Measurements from ENCODE around the gene SLC5A11. TPM values are rescaled to one million over a fixed set of nuclear protein-coding genes. Genes with fewer than 3 reads are reported as not detected.

Gene SLC5A11
- total and polyA plus RNA-seq, 2 of the 13 experiments (the other 11 are each of a cell fraction or from before 2014, with no cell fraction given), result 1.2 to 3.3 TPM

DNA sequence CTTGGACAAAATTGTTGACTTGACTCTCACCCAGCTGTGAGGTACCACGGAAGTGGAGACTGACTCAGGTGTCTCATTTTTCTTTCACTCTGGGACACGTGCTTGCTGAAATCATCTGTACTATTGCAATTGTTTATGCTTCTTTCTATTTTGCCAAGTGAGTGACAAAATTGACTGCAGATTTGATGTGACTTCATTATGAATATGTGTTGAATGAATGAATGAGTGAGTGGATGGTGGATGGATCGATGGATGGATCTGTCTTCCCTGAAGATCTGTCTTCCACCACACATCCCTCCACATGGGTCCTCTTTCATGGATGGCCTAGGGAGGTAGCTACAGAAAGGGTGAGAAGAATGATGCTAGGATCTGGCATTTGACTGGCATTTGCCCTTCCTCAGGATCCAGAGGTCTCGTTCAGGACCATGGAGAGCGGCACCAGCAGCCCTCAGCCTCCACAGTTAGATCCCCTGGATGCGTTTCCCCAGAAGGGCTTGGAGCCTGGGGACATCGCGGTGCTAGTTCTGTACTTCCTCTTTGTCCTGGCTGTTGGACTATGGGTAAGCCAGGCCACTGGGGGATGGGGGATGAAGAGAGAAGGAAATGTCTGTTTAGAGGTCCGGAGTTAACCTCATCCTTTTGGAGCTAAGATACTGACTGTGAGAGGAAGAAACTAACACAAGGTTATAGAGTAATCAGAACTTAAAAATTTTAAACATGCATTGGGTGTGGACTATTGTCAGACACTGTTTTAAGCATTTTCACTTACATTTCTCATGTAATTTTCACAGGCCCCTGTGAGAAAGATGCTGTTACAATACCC is 12.7 kb downstream of the SLC5A11 start (continued):
- TF ChIP-seq ZUFSP (CRISPR knock-in tag; IDR thresholded peaks at IDR 0.05; ENCODE audit: borderline replicate concordance), result no peak
- TF ChIP-seq, protein P1, sequence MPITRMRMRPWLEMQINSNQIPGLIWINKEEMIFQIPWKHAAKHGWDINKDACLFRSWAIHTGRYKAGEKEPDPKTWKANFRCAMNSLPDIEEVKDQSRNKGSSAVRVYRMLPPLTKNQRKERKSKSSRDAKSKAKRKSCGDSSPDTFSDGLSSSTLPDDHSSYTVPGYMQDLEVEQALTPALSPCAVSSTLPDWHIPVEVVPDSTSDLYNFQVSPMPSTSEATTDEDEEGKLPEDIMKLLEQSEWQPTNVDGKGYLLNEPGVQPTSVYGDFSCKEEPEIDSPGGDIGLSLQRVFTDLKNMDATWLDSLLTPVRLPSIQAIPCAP (CRISPR knock-in tag; IDR thresholded peaks at IDR 0.05; ENCODE audit: low read depth), result peak; percentile 74; the same call in 1 of the 2 replicates
- TF ChIP-seq PBX3 (CRISPR knock-in tag; IDR thresholded peaks at IDR 0.05; ENCODE audit: borderline replicate concordance), result peak; percentile 82
- peak; percentile 97 for TF ChIP-seq CREB3 (CRISPR knock-in tag; IDR thresholded peaks at IDR 0.05)
- TF ChIP-seq MAZ (IDR thresholded peaks at IDR 0.05; ENCODE audit: borderline replicate concordance, low read depth, low read length), result no peak
- 0 out of 2 replicates have a peak, but pooled peaks have one; percentile 42 for TF ChIP-seq MAZ (CRISPR knock-in tag; IDR thresholded peaks at IDR 0.05; ENCODE audit: low read depth)
- TF ChIP-seq ZNF878 (CRISPR knock-in tag; IDR thresholded peaks at IDR 0.05), result peak; percentile 96
- TF ChIP-seq HIVEP1 (CRISPR knock-in tag; IDR thresholded peaks at IDR 0.05), result no peak
- no peak for TF ChIP-seq SOX13 (IDR thresholded peaks at IDR 0.05)
- peak in 1 of 2 experiments; percentile 58; a peak in 2 of 4 replicates for TF ChIP-seq SOX13 (CRISPR knock-in tag; conservative IDR thresholded peaks at IDR 0.05 in 1 of 2, IDR thresholded peaks at IDR 0.05 in 1 of 2)
- no peak for TF ChIP-seq ZNF260 (CRISPR knock-in tag; IDR thresholded peaks at IDR 0.05; ENCODE audit: borderline replicate concordance, low read depth)
- peak; percentile 95 for TF ChIP-seq IKZF4 (CRISPR knock-in tag; IDR thresholded peaks at IDR 0.05; ENCODE audit: borderline replicate concordance, low read depth, not compliant biosample characterization)
- no peak for TF ChIP-seq ZNF567 (CRISPR knock-in tag; IDR thresholded peaks at IDR 0.05; ENCODE audit: borderline replicate concordance)
- peak; percentile 85; the same call in 1 of the 2 replicates for TF ChIP-seq ZSCAN5A (CRISPR knock-in tag; IDR thresholded peaks at IDR 0.05; ENCODE audit: borderline replicate concordance)
- TF ChIP-seq, protein P2, sequence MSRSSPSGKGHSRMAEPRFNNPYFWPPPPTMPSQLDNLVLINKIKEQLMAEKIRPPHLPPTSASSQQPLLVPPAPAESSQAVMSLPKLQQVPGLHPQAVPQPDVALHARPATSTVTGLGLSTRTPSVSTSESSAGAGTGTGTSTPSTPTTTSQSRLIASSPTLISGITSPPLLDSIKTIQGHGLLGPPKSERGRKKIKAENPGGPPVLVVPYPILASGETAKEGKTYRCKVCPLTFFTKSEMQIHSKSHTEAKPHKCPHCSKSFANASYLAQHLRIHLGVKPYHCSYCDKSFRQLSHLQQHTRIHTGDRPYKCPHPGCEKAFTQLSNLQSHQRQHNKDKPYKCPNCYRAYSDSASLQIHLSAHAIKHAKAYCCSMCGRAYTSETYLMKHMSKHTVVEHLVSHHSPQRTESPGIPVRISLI (CRISPR knock-in tag; IDR thresholded peaks at IDR 0.05; ENCODE audit: borderline replicate concordance), result peak; percentile 33; the same call in 1 of the 2 replicates
- TF ChIP-seq ZNF577 (CRISPR knock-in tag; IDR thresholded peaks at IDR 0.05; ENCODE audit: borderline replicate concordance, low read depth), result 0 out of 2 replicates have a peak, but pooled peaks have one; percentile 70
- TF ChIP-seq, protein P3, sequence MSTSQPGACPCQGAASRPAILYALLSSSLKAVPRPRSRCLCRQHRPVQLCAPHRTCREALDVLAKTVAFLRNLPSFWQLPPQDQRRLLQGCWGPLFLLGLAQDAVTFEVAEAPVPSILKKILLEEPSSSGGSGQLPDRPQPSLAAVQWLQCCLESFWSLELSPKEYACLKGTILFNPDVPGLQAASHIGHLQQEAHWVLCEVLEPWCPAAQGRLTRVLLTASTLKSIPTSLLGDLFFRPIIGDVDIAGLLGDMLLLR (CRISPR knock-in tag; IDR thresholded peaks at IDR 0.05), result 0 out of 2 replicates have a peak, but pooled peaks have one; percentile 70

Data from HepG2 (cell line).